Keratinocyte (primary cell): ENCODE data around the gene PRUNE1. TPM values are rescaled to one million over a fixed set of nuclear protein-coding genes. Genes with fewer than 3 reads are reported as not detected.

Experiments
- DNase-seq: peaks from one replicate; pipeline ENCODE4 v3.0.0-alpha.2; 2011; ENCODE audit warnings: low read depth, missing footprints, low spot score
- FAIRE-seq: peaks from 2 replicates; lab custom pipeline; 2011; peaks lifted over from hg19 to GRCh38; lab: Jason Lieb, UNC
- H2AFZ ChIP-seq: 2 replicates; pipeline ENCODE4 v1.6.0; 2012; ENCODE audit warnings: low read length, control low read depth, inconsistent platforms; ENCODE audit not compliant: control insufficient read depth
- H3K27ac ChIP-seq: 2 replicates; pipeline ENCODE4 v1.5.1; 2011; ENCODE audit warnings: low read length; ENCODE audit not compliant: control insufficient read depth, insufficient read depth
- H3K27me3 ChIP-seq: 3 replicates; pipeline ENCODE4 v1.6.0; 2011; ENCODE audit warnings: low read length; ENCODE audit not compliant: control insufficient read depth, insufficient read depth; ENCODE audit errors: extremely low read depth
- H3K36me3 ChIP-seq, 2 experiments: 2 replicates in 1 of 2; 3 replicates in 1 of 2; pipeline ENCODE4 v1.5.1; 2011; ENCODE audit warnings: low read length in 2 of 2, mild to moderate bottlenecking in 1 of 2; ENCODE audit not compliant: control insufficient read depth in 2 of 2, insufficient read depth in 2 of 2; ENCODE audit errors: extremely low read depth in 1 of 2
- H3K4me1 ChIP-seq: 3 replicates; pipeline ENCODE4 v1.5.1; 2011; ENCODE audit warnings: low read length; ENCODE audit not compliant: control insufficient read depth, insufficient read depth; ENCODE audit errors: extremely low read depth
- H3K4me2 ChIP-seq: 3 replicates; pipeline ENCODE4 v1.6.0; 2011; ENCODE audit warnings: low read depth, low read length; ENCODE audit not compliant: control insufficient read depth, insufficient read depth; ENCODE audit errors: extremely low read depth
- H3K4me3 ChIP-seq, 3 experiments: fragments of 200-600 bp in 1 of 3; sonication (generic) in 1 of 3; 2 replicates in 2 of 3; 3 replicates in 1 of 3; pipeline ENCODE4 v1.5.1; 2011 to 2016; ENCODE audit warnings: low read length in 3 of 3, mild to moderate bottlenecking in 3 of 3, control low read depth in 2 of 3, inconsistent platforms in 1 of 3, low read depth in 1 of 3, mixed read lengths in 1 of 3, mixed run types in 1 of 3, moderate library complexity in 1 of 3; ENCODE audit not compliant: control insufficient read depth in 2 of 3, insufficient read depth in 2 of 3; ENCODE audit errors: extremely low read depth in 1 of 3
- H3K79me2 ChIP-seq: 2 replicates; pipeline ENCODE4 v1.6.0; 2012; ENCODE audit warnings: low read length; ENCODE audit not compliant: control insufficient read depth, insufficient read depth
- H3K9ac ChIP-seq: 3 replicates; pipeline ENCODE4 v1.6.0; 2011; ENCODE audit warnings: low read length; ENCODE audit not compliant: control insufficient read depth, insufficient read depth; ENCODE audit errors: extremely low read depth
- H3K9me1 ChIP-seq: 3 replicates; pipeline ENCODE4 v1.6.0; 2011; ENCODE audit warnings: low read length; ENCODE audit not compliant: control insufficient read depth, insufficient read depth; ENCODE audit errors: extremely low read depth
- H3K9me3 ChIP-seq: 2 replicates; pipeline ENCODE4 v1.5.1; 2012; ENCODE audit warnings: low read depth, low read length; ENCODE audit not compliant: control insufficient read depth
- H4K20me1 ChIP-seq: 3 replicates; pipeline ENCODE4 v1.6.0; 2011; ENCODE audit warnings: low read length; ENCODE audit not compliant: control insufficient read depth, insufficient read depth; ENCODE audit errors: extremely low read depth
- CTCF ChIP-seq, 3 experiments: IDR thresholded peaks in 1 of 3; conservative IDR thresholded peaks in 1 of 3; optimal IDR thresholded peaks in 1 of 3; 2 replicates in 2 of 3; 3 replicates in 1 of 3; pipeline versions ENCODE3 to v1.5.1; 2011; ENCODE audit warnings: low read length in 3 of 3, mild to moderate bottlenecking in 3 of 3, moderate library complexity in 2 of 3, control low read depth in 1 of 3, inconsistent platforms in 1 of 3; ENCODE audit not compliant: insufficient read depth in 2 of 3; ENCODE audit errors: extremely low read depth in 1 of 3
- EZH2 ChIP-seq: IDR thresholded peaks from one replicate; pipeline ENCODE4 v1.6.1; 2012; ENCODE audit warnings: inconsistent platforms, mild to moderate bottlenecking, low read length, moderate library complexity
- dilution Hi-C: fragments of 300-500 bp; cut with MboI; formaldehyde crosslinking; loops from one replicate; pipeline ENCODE4 v1.7.0; 2020; ENCODE audit warnings: low sequenced_read_pairs; ENCODE audit not compliant: extremely low pct_ligation_motif_present
- polyA plus RNA-seq, 5 experiments: library from polyadenylated mRNA; depleted of rRNA in 3 of 5; stranded (reverse) in 3 of 5; stranded (forward) in 1 of 5; unstranded in 1 of 5; fragments of >200 nt; gene quantifications; 1 replicate in 1 of 5; 2 replicates in 3 of 5; 3 replicates in 1 of 5; pipeline versions ENCODE4 v1.2.1 to v1.2.3, GENCODE V29; 2011 to 2012; ENCODE audit warnings: missing spikeins in 2 of 5, low read depth in 1 of 5, low replicate concordance in 1 of 5

The PRUNE1 gene
- polyA plus RNA-seq, 1 donor (not counting 4 experiments of a cell fraction or from before 2014, with no cell fraction given): 15.4 TPM

- Histone ChIP-seq H3K27me3 (no peaks in the 10 kb centered on the region), H3K36me3 (peaks cover 45 to 64% of the 10 kb centered on the region in 2 experiments), H4K20me1 (peaks cover 27% of the 10 kb centered on the region), H3K4me2 (peak overlapping the region; percentile 34), H3K9me3 (no peaks in the 10 kb centered on the region), H3K4me1 (peaks cover 46% of the 10 kb centered on the region), H3K9me1 (peaks cover 17% of the 10 kb centered on the region), H3K4me3 (no peak overlapping the region), H3K9ac (no peak overlapping the region), H3K79me2 (peaks cover 54% of the 10 kb centered on the region), H3K27ac (peak overlapping the region; percentile 19), H2AFZ (no peak overlapping the region)
- FAIRE-seq: no peak
- DNase-seq: no peak
- TF ChIP-seq EZH2: no peak
- TF ChIP-seq CTCF (optimal IDR thresholded peaks at IDR 0.05 in 1 of 3, IDR thresholded peaks at IDR 0.05 in 1 of 3, conservative IDR thresholded peaks at IDR 0.05 in 1 of 3; ENCODE audit: extremely low read depth in 1 of 3, insufficient read depth in 2 of 3, low read length in 3 of 3): no peak
- dilution Hi-C loops: no loop called here
Observed at GRCh38 chr1:151055581-151055980, 47.3 kb downstream of the PRUNE1 start.

DNA sequence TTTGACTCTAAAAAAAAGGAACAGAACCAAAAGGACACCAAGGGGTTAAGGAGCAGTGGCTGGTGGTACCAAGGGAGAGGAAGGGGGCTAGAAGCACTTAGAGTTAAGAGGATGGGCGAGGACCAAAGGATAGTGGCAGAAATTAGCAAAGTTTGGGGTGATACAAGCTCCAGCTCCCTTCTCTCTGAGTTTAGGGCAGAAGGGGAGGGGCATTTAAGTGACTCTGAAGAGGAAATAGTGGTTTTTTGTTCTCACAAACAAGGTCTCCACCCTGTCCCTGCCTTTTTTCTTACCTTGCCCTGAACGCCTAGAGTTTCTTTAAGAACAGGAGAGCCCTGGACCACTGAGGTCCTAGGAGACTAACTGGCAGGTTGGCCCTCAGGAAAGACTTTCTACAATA lies 47.9 kb downstream of the PRUNE1 start:
- Histone ChIP-seq H3K36me3 (peaks cover 44 to 61% of the 10 kb centered on the region in 2 experiments), H3K27ac (peak overlapping the region; percentile 44), H4K20me1 (peaks cover 27% of the 10 kb centered on the region), H3K4me2 (peak overlapping the region; percentile 77), H3K79me2 (peaks cover 58% of the 10 kb centered on the region), H3K9me3 (no peaks in the 10 kb centered on the region), H3K4me1 (peaks cover 51% of the 10 kb centered on the region), H3K27me3 (no peaks in the 10 kb centered on the region), H3K9ac (no peak overlapping the region), H3K9me1 (peaks cover 17% of the 10 kb centered on the region), H2AFZ (no peak overlapping the region), H3K4me3 (peak overlapping the region in 1 of 3 experiments; percentile 47)
- no peak for FAIRE-seq
- dilution Hi-C loops: no loop called here
- DNase-seq: no peak
- TF ChIP-seq EZH2: no peak
- TF ChIP-seq CTCF (optimal IDR thresholded peaks at IDR 0.05 in 1 of 3, IDR thresholded peaks at IDR 0.05 in 1 of 3, conservative IDR thresholded peaks at IDR 0.05 in 1 of 3; ENCODE audit: extremely low read depth in 1 of 3, insufficient read depth in 2 of 3, low read length in 3 of 3): no peak
